Activated CD4-positive, alpha-beta T cell treated with anti-CD3 and anti-CD28 coated beads, Interleukin-2, amount 50 U/mL, for 24 hours (primary cell): Measurements from ENCODE around the gene LYSMD4.
A peak's percentile ranks its signal among the peaks of the same experiment; 100 is the strongest.
"Not testable (repeated sequence)": the region's sequence is repeated elsewhere in the genome, so short reads cannot be mapped to it uniquely, and the experiment has no call there.

ENCODE experiments used
- DNase-seq, 2 donors: peaks; one replicate each; pipeline ENCODE4 v3.0.0-alpha.2; 2020; ENCODE audit warnings: low read depth in 1 of 2, low spot score in 1 of 2

LYSMD4 gene

GRCh38 chr15:99733268-99734039 is at the start of gene LYSMD4:
Gene LYSMD4 (minus strand): TSS chr15:99733437. CDS start chr15:99731999, 1,438 bp downstream.
- DNase-seq: peak; percentile 97

GRCh38 chr15:99782029-99782428 is 48.8 kb upstream of the LYSMD4 start:
- not testable (repeated sequence) for DNase-seq

GRCh38 chr15:99777144-99777543 is 43.9 kb upstream of the LYSMD4 start:
- no peak for DNase-seq

GRCh38 chr15:99764522-99764921 is 31.3 kb upstream of the LYSMD4 start:
- no peak for DNase-seq

GRCh38 chr15:99763827-99764226 is 30.6 kb upstream of the LYSMD4 start:
- DNase-seq: no peak

- DNase-seq: no peak
Observed at GRCh38 chr15:99762288-99762687, 29.1 kb upstream of the LYSMD4 start.

GRCh38 chr15:99755692-99756409 is 22.6 kb upstream of the LYSMD4 start:
- DNase-seq: peak; percentile 1 to 51

GRCh38 chr15:99753066-99753465 is 19.8 kb upstream of the LYSMD4 start:
- DNase-seq: no peak

GRCh38 chr15:99752556-99752955 is 19.3 kb upstream of the LYSMD4 start:
- DNase-seq: no peak

- not testable (repeated sequence) for DNase-seq
Observed at GRCh38 chr15:99750326-99750725, 17.1 kb upstream of the LYSMD4 start.

GRCh38 chr15:99749386-99749785 is 16.1 kb upstream of the LYSMD4 start:
- DNase-seq: no peak

- DNase-seq: no peak
Observed at GRCh38 chr15:99745370-99746086, 12.3 kb upstream of the LYSMD4 start.

GRCh38 chr15:99744142-99744541 is 10.9 kb upstream of the LYSMD4 start:
- DNase-seq: no peak

- DNase-seq: no peak
Observed at GRCh38 chr15:99741835-99742234, 8.6 kb upstream of the LYSMD4 start.

- no peak for DNase-seq
Observed at GRCh38 chr15:99738021-99738847, 5.0 kb upstream of the LYSMD4 start.

GRCh38 chr15:99736702-99737101 is 3.5 kb upstream of the LYSMD4 start:
- DNase-seq: no peak

- no peak for DNase-seq
Observed at GRCh38 chr15:99735868-99736267, 2.6 kb upstream of the LYSMD4 start.

- DNase-seq: no peak
Observed at GRCh38 chr15:99734575-99734974, 1.3 kb upstream of the LYSMD4 start.

GRCh38 chr15:99734040-99734291 is 729 bp upstream of the LYSMD4 start:
- not testable (repeated sequence) for DNase-seq

- no peak for DNase-seq
Observed at GRCh38 chr15:99732751-99733267, 428 bp downstream of the LYSMD4 start.

GRCh38 chr15:99732124-99732750 is 1.0 kb downstream of the LYSMD4 start:
- no peak for DNase-seq
